GM12801 (cell line): ENCODE data around the gene C1QL4.

Source experiments
- CTCF ChIP-seq: IDR thresholded peaks from one replicate; pipeline ENCODE4 v1.5.1; 2011; ENCODE audit warnings: control low read depth; ENCODE audit not compliant: insufficient read length; ENCODE audit errors: extremely low read depth

C1QL4 gene

GRCh38 chr12:49335118-49335954 lies 1.7 kb downstream of the C1QL4 start:
- no peak for TF ChIP-seq CTCF

GRCh38 chr12:49334681-49335080 lies 2.3 kb downstream of the C1QL4 start:
- TF ChIP-seq CTCF = no peak

- no peak for TF ChIP-seq CTCF
Observed at GRCh38 chr12:49334226-49334625, 2.8 kb downstream of the C1QL4 start.

- no peak for TF ChIP-seq CTCF
Observed at GRCh38 chr12:49332891-49333371, 4.1 kb downstream of the C1QL4 start.

- no peak for TF ChIP-seq CTCF
Observed at GRCh38 chr12:49332441-49332861, 4.5 kb downstream of the C1QL4 start.

GRCh38 chr12:49331380-49332222 lies 5.4 kb downstream of the C1QL4 start:
- TF ChIP-seq CTCF = no peak

GRCh38 chr12:49330631-49331379 lies 6.2 kb downstream of the C1QL4 start:
- TF ChIP-seq CTCF = no peak
